GM12801 (cell line): ENCODE measurements around the gene ZNF202.

ENCODE experiments used
- TF ChIP-seq, protein P1 (sequence below): IDR thresholded peaks from one replicate; pipeline ENCODE4 v1.5.1; 2011; ENCODE audit warnings: control low read depth; ENCODE audit not compliant: insufficient read length; ENCODE audit errors: extremely low read depth

The ZNF202 gene

GRCh38 chr11:123707606-123708205 lies 33.8 kb downstream of the ZNF202 start:
- TF ChIP-seq, protein P1, sequence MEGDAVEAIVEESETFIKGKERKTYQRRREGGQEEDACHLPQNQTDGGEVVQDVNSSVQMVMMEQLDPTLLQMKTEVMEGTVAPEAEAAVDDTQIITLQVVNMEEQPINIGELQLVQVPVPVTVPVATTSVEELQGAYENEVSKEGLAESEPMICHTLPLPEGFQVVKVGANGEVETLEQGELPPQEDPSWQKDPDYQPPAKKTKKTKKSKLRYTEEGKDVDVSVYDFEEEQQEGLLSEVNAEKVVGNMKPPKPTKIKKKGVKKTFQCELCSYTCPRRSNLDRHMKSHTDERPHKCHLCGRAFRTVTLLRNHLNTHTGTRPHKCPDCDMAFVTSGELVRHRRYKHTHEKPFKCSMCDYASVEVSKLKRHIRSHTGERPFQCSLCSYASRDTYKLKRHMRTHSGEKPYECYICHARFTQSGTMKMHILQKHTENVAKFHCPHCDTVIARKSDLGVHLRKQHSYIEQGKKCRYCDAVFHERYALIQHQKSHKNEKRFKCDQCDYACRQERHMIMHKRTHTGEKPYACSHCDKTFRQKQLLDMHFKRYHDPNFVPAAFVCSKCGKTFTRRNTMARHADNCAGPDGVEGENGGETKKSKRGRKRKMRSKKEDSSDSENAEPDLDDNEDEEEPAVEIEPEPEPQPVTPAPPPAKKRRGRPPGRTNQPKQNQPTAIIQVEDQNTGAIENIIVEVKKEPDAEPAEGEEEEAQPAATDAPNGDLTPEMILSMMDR = no peak

DNA sequence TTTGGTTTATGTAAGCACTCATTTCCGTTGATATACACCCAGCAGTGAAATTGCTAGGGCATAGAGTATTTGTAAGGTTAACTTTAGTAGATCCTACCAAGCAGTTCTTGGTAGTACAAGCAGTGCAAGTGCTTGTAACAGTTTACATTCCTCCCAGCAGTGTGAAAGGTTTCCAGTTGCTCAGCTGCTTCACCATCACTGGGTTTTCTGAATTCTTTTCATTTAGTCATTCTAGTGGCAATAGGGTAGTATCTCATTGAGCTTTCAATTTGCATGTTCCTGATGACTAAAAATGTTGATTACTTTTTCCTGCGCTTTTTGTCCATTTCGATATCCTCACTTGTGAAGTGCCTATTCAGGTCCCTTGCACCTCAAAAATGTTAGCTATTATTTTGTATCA lies 34.3 kb downstream of the ZNF202 start:
- TF ChIP-seq, protein P1 = no peak

GRCh38 chr11:123704341-123704740 lies 37.1 kb downstream of the ZNF202 start:
- TF ChIP-seq, protein P1 = no peak

- TF ChIP-seq, protein P1 = no peak
Measured at GRCh38 chr11:123702696-123703095, 38.8 kb downstream of the ZNF202 start.

DNA sequence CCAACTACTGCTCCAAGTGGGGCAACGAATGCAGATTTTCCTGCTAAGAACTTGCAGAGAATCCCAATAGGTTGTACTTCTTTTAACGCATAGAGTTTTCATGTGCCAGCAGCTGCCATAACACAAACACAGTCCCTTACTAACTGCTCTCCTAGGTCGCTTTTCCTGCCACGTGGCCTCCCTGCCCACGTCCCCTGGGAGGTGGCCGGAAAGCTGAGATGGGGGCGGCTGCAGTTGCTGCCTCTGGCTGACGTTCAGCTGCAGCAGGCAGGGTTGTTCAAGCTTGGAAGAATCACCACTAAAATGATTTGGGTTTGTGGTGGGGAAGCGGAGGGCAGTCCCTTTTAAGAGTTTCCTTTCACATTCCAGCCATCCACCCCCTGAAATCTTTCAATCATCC lies 39.3 kb downstream of the ZNF202 start:
- TF ChIP-seq, protein P1 = no peak

DNA sequence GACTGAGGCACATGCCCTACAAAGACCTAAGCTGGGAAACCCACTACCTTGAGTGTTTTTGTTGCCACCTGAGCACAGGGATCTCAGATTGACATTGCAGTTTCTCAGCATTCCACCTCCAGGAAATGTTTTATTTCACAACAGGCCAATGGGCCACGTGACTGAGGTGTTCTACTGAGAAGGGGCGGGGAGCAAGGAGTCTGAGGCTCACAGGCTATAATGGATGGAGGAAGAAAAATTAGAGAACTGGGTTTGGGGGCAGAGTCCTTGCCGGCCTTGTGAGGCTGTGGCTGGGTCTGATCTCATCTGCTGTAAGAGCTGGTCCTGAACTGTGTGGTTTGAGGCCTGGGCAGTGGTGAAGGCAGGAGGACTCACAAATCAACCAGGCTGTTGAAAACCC lies 40.7 kb downstream of the ZNF202 start:
- TF ChIP-seq, protein P1 = no peak

- TF ChIP-seq, protein P1 = no peak
Measured at GRCh38 chr11:123698546-123699127, 42.8 kb downstream of the ZNF202 start.

GRCh38 chr11:123696183-123696582 lies 45.3 kb downstream of the ZNF202 start:
- TF ChIP-seq, protein P1 = no peak
